Chondrocyte (in vitro differentiated cells): ENCODE data around the gene KCNQ1. TPM values are rescaled to one million over a fixed set of nuclear protein-coding genes. Genes with fewer than 3 reads are reported as not detected.

Experiments used
- DNase-seq: peaks from one replicate; pipeline ENCODE4 v3.0.0; 2021; ENCODE audit warnings: mixed read lengths, low spot score
- H3K27ac Mint-ChIP-seq: one replicate; pipeline ENCODE4 v1.8.0; 2021; ENCODE audit warnings: mild to moderate bottlenecking, moderate library complexity, mixed read lengths; ENCODE audit not compliant: unreplicated experiment
- H3K27me3 Mint-ChIP-seq: 2 replicates; pipeline ENCODE4 v1.8.0; 2021; ENCODE audit warnings: low read depth, mixed read lengths
- H3K36me3 Mint-ChIP-seq: 2 replicates; pipeline ENCODE4 v1.8.0; 2021; ENCODE audit warnings: low read depth, mixed read lengths
- H3K4me1 Mint-ChIP-seq: 2 replicates; pipeline ENCODE4 v1.8.0; 2021; ENCODE audit warnings: low read depth, mild to moderate bottlenecking, mixed read lengths
- H3K4me3 Mint-ChIP-seq: one replicate; pipeline ENCODE4 v1.8.0; 2021; ENCODE audit warnings: mild to moderate bottlenecking, moderate library complexity, mixed read lengths; ENCODE audit not compliant: unreplicated experiment
- H3K9me3 Mint-ChIP-seq: 2 replicates; pipeline ENCODE4 v1.8.0; 2021; ENCODE audit warnings: low read depth, mixed read lengths
- CTCF ChIP-seq: fragments of 200-600 bp; sonication (generic); IDR thresholded peaks from 2 replicates; pipeline ENCODE4 v1.5.0; 2021; ENCODE audit warnings: antibody characterized with exemption, mild to moderate bottlenecking, moderate library complexity
- total RNA-seq: library from RNA; stranded (reverse); gene quantifications from 3 replicates; pipeline ENCODE4 v1.2.1, GENCODE V29; 2021

Gene KCNQ1
- total RNA-seq, 1 donor from 2014 or later = not detected

- Mint-ChIP-seq H3K9me3 (no peaks in the 10 kb centered on the region), H3K27me3 (no peaks in the 10 kb centered on the region), H3K4me1 (no peaks in the 10 kb centered on the region), H3K27ac (no peak overlapping the region), H3K36me3 (no peaks in the 10 kb centered on the region), H3K4me3 (no peak overlapping the region)
- TF ChIP-seq CTCF = no peak
- DNase-seq = peak; percentile 77
These were observed 126.9 kb downstream of the KCNQ1 start for GRCh38 chr11:2571598-2572281.

- H3K9me3 Mint-ChIP-seq = no peaks in the 10 kb centered on the region
- no peaks in the 10 kb centered on the region for H3K36me3 Mint-ChIP-seq
- H3K27ac Mint-ChIP-seq = no peak overlapping the region
- DNase-seq = peak; percentile 74
- H3K4me1 Mint-ChIP-seq = no peaks in the 10 kb centered on the region
- H3K4me3 Mint-ChIP-seq = no peak overlapping the region
- H3K27me3 Mint-ChIP-seq = no peaks in the 10 kb centered on the region
- TF ChIP-seq CTCF = no peak
These were observed 127.9 kb downstream of the KCNQ1 start for GRCh38 chr11:2572491-2573239.

GRCh38 chr11:2573240-2574042 lies 128.6 kb downstream of the KCNQ1 start:
- H3K4me1 Mint-ChIP-seq = peaks cover 4% of the 10 kb centered on the region
- H3K9me3 Mint-ChIP-seq = no peaks in the 10 kb centered on the region
- no peak overlapping the region for H3K27ac Mint-ChIP-seq
- no peak overlapping the region for H3K4me3 Mint-ChIP-seq
- DNase-seq = peak; percentile 83
- no peak for TF ChIP-seq CTCF
- no peaks in the 10 kb centered on the region for H3K36me3 Mint-ChIP-seq
- H3K27me3 Mint-ChIP-seq = no peaks in the 10 kb centered on the region

GRCh38 chr11:2574043-2574552 lies 129.3 kb downstream of the KCNQ1 start:
- DNase-seq = peak; percentile 84
- H3K27me3 Mint-ChIP-seq = no peaks in the 10 kb centered on the region
- no peak overlapping the region for H3K4me3 Mint-ChIP-seq
- H3K27ac Mint-ChIP-seq = no peak overlapping the region
- H3K4me1 Mint-ChIP-seq = peaks cover 8% of the 10 kb centered on the region
- H3K9me3 Mint-ChIP-seq = no peaks in the 10 kb centered on the region
- no peaks in the 10 kb centered on the region for H3K36me3 Mint-ChIP-seq
- no peak for TF ChIP-seq CTCF
